Stimulated activated CD8-positive, alpha-beta memory T cell treated with anti-CD3 and anti-CD28 coated beads, Interleukin-12 subunit alpha, Interleukin-12 subunit beta, amount 100 ng/mL, for 4 hours (primary cell): ENCODE results near the gene COP1.
"Not testable (repeated sequence)": the region's sequence is repeated elsewhere in the genome, so short reads cannot be mapped to it uniquely, and the experiment has no call there.

Experiments used
- DNase-seq: peaks from one replicate; pipeline ENCODE4 v3.0.0-alpha.2; 2020; ENCODE audit warnings: low read depth

Gene COP1

GRCh38 chr1:176122282-176122681 is 84.8 kb downstream of the COP1 start:
- DNase-seq = no peak

GRCh38 chr1:176119549-176119948 is 87.5 kb downstream of the COP1 start:
- DNase-seq = no peak

GRCh38 chr1:176118985-176119384 is 88.1 kb downstream of the COP1 start:
- no peak for DNase-seq

GRCh38 chr1:176111835-176112234 is 95.3 kb downstream of the COP1 start:
- no peak for DNase-seq

GRCh38 chr1:176110203-176110602 is 96.9 kb downstream of the COP1 start:
- DNase-seq = no peak

- DNase-seq = no peak
These were observed 104.2 kb downstream of the COP1 start for GRCh38 chr1:176102768-176103350.

GRCh38 chr1:176101951-176102642 is 105.0 kb downstream of the COP1 start:
- DNase-seq = no peak

- DNase-seq = no peak
These were observed 108.5 kb downstream of the COP1 start for GRCh38 chr1:176098560-176098959.

GRCh38 chr1:176096015-176096414 is 111.1 kb downstream of the COP1 start:
- DNase-seq = no peak

GRCh38 chr1:176090766-176091165 is 116.3 kb downstream of the COP1 start:
- DNase-seq = no peak

- not testable (repeated sequence) for DNase-seq
These were observed 119.3 kb downstream of the COP1 start for GRCh38 chr1:176087746-176088145.

- DNase-seq = no peak
These were observed 133.4 kb downstream of the COP1 start for GRCh38 chr1:176073524-176074157.

- DNase-seq = no peak
These were observed 138.2 kb downstream of the COP1 start for GRCh38 chr1:176068901-176069300.

- DNase-seq = no peak
These were observed 138.8 kb downstream of the COP1 start for GRCh38 chr1:176068256-176068655.

GRCh38 chr1:176066709-176067108 is 140.4 kb downstream of the COP1 start:
- no peak for DNase-seq

GRCh38 chr1:176058686-176059085 is 148.4 kb downstream of the COP1 start:
- DNase-seq = no peak

GRCh38 chr1:176056312-176056711 is 150.8 kb downstream of the COP1 start:
- no peak for DNase-seq

GRCh38 chr1:176055398-176055797 is 151.7 kb downstream of the COP1 start:
- no peak for DNase-seq

GRCh38 chr1:176051902-176052518 is 155.1 kb downstream of the COP1 start:
- no peak for DNase-seq

GRCh38 chr1:176051402-176051801 is 155.7 kb downstream of the COP1 start:
- DNase-seq = no peak

- DNase-seq = no peak
These were observed 157.5 kb downstream of the COP1 start for GRCh38 chr1:176049582-176049981.

GRCh38 chr1:176046926-176047325 is 160.2 kb downstream of the COP1 start:
- DNase-seq = no peak

- no peak for DNase-seq
These were observed 163.5 kb downstream of the COP1 start for GRCh38 chr1:176043537-176043936.
